HepG2 (cell line): ENCODE measurements around the gene ADAM8. TPM values are rescaled to one million over a fixed set of nuclear protein-coding genes. Genes with fewer than 3 reads are reported as not detected.
"Not testable (repeated sequence)": the region's sequence is repeated elsewhere in the genome, so short reads cannot be mapped to it uniquely, and the experiment has no call there.

ENCODE experiments used
- ATAC-seq: fragments of 200-7000 bp; cut with Tn5 transposase; 3 replicates; pipeline ENCODE4 v1.9.1; 2020; ENCODE audit warnings: mild to moderate bottlenecking, moderate library complexity
- BruUV-seq: library from RNA; stranded (reverse); fragments of 400-500 nt; replicated peaks from 2 replicates; lab custom pipeline; 2021; lab: Mats Ljungman, UMichigan
- CTCF ChIA-PET: fragments of 300-600 bp; formaldehyde crosslinking; extraction: SDS; loops from one replicate; lab custom pipeline; 2021; ENCODE audit warnings: low total read pairs, inconsistent platforms, low intra/inter-chr PET ratio; lab: Yijun Ruan, JAX
- POLR2A ChIA-PET: fragments of 350-600 bp; sonication (Branson Sonifier 250); formaldehyde crosslinking; loops from one replicate; lab custom pipeline; 2020; ENCODE audit warnings: antibody characterized with exemption, inconsistent platforms; lab: Yijun Ruan, JAX
- DNase-seq: peaks from one replicate; pipeline ENCODE4 v3.0.0-alpha.2; 2015; ENCODE audit warnings: low spot score
- FAIRE-seq: peaks from 3 replicates; lab custom pipeline; 2011; peaks lifted over from hg19 to GRCh38; lab: Jason Lieb, UNC
- H2AFZ ChIP-seq: one replicate; pipeline ENCODE4 v1.6.1; 2011; ENCODE audit warnings: low read length, inconsistent platforms
- H3K27ac ChIP-seq: fragments of 300-600 bp; 3 replicates; pipeline ENCODE4 v1.8.0; 2011; ENCODE audit warnings: mixed run types, mild to moderate bottlenecking, mixed read lengths, low read length, inconsistent platforms; ENCODE audit not compliant: insufficient read depth; ENCODE audit errors: extremely low read length
- H3K27me3 ChIP-seq, 2 experiments: fragments of 200-600 bp in 1 of 2; 2 replicates in 1 of 2; 3 replicates in 1 of 2; pipeline versions ENCODE4 v1.6.0 to v1.8.0; 2011; ENCODE audit warnings: low read length in 2 of 2, mild to moderate bottlenecking in 2 of 2, moderate library complexity in 2 of 2, inconsistent platforms in 1 of 2; ENCODE audit not compliant: insufficient read depth in 2 of 2, control insufficient read depth in 1 of 2
- H3K36me3 ChIP-seq, 2 experiments: fragments of 200-600 bp in 1 of 2; replicated peaks in 1 of 2; 2 replicates in 1 of 2; 3 replicates in 1 of 2; pipeline versions ENCODE4 v1.5.1 to v1.8.0; 2011; ENCODE audit warnings: low read length in 2 of 2, inconsistent platforms in 1 of 2; ENCODE audit not compliant: insufficient read depth in 2 of 2, control insufficient read depth in 1 of 2
- H3K4me1 ChIP-seq: 2 replicates; pipeline ENCODE4 v1.5.1; 2012; ENCODE audit warnings: low read length, inconsistent platforms; ENCODE audit not compliant: insufficient read depth
- H3K4me2 ChIP-seq: 2 replicates; pipeline ENCODE4 v1.6.0; 2011; ENCODE audit warnings: low read depth, low read length, inconsistent platforms
- H3K4me3 ChIP-seq, 3 experiments: fragments of 200-600 bp in 1 of 3; sonication (generic), shearing (Covaris generic) in 1 of 3; replicated peaks in 1 of 3; 2 replicates each; pipeline ENCODE4 v1.5.1; 2011 to 2016; ENCODE audit warnings: low read length in 3 of 3, inconsistent platforms in 2 of 3, low read depth in 2 of 3, mild to moderate bottlenecking in 2 of 3, control low read depth in 1 of 3, mixed read lengths in 1 of 3; ENCODE audit not compliant: insufficient read depth in 1 of 3
- H3K79me2 ChIP-seq: one replicate; pipeline ENCODE4 v1.6.1; 2011; ENCODE audit warnings: low read length, inconsistent platforms; ENCODE audit not compliant: insufficient read depth
- H3K9ac ChIP-seq: 2 replicates; pipeline ENCODE4 v1.6.0; 2011; ENCODE audit warnings: mild to moderate bottlenecking, low read depth, low read length, inconsistent platforms; ENCODE audit not compliant: insufficient read depth
- H3K9me3 ChIP-seq: 2 replicates; pipeline ENCODE4 v1.5.1; 2012; ENCODE audit warnings: mild to moderate bottlenecking, low read length
- H4K20me1 ChIP-seq: 2 replicates; pipeline ENCODE4 v1.6.0; 2011; ENCODE audit warnings: inconsistent platforms, mild to moderate bottlenecking, low read length, moderate library complexity; ENCODE audit not compliant: insufficient read depth
- ATF4 ChIP-seq, 2 experiments: fragments of 450-650 bp in 1 of 2; sonication (generic) in 1 of 2; formaldehyde crosslinking; IDR thresholded peaks; 2 replicates each; pipeline versions ENCODE4 v1.5.0 to v1.8.0; 2020 to 2022; ENCODE audit warnings: mild to moderate bottlenecking in 1 of 2, missing genetic modification reagents in 1 of 2
- BHLHE40 ChIP-seq: IDR thresholded peaks from 2 replicates; pipeline ENCODE4 v1.6.1; 2011; ENCODE audit warnings: low read length, improper control_type of control experiment
- PBX2 ChIP-seq: IDR thresholded peaks from 2 replicates; pipeline ENCODE4 v1.6.1; 2016; ENCODE audit warnings: control low read depth
- RAD21 ChIP-seq: fragments of 450-650 bp; formaldehyde crosslinking; IDR thresholded peaks from 2 replicates; pipeline ENCODE4 v1.5.0; 2020; ENCODE audit warnings: mild to moderate bottlenecking
- ZBTB14 ChIP-seq: sonication (generic); formaldehyde crosslinking; IDR thresholded peaks from 2 replicates; pipeline ENCODE4 v1.4.0; 2020; ENCODE audit warnings: missing genetic modification reagents
- ZBTB25 ChIP-seq: IDR thresholded peaks from 2 replicates; pipeline ENCODE4 v1.6.1; 2018; ENCODE audit warnings: missing genetic modification reagents
- ZNF160 ChIP-seq: sonication (generic); formaldehyde crosslinking; IDR thresholded peaks from 2 replicates; pipeline ENCODE4 v1.8.0; 2022; ENCODE audit warnings: mild to moderate bottlenecking, inconsistent platforms, missing genetic modification reagents
- ZNF614 ChIP-seq: IDR thresholded peaks from 2 replicates; pipeline ENCODE4 v1.6.1; 2018; ENCODE audit warnings: missing biosample characterization, missing genetic modification reagents, inconsistent platforms, borderline replicate concordance
- ZSCAN25 ChIP-seq: sonication (generic); formaldehyde crosslinking; IDR thresholded peaks from 2 replicates; pipeline ENCODE4 v1.8.0; 2022; ENCODE audit warnings: mild to moderate bottlenecking, missing genetic modification reagents
- WGBS: methylation state at CpG from one replicate; pipeline ENCODE4 v1.1.6; 2017; ENCODE audit warnings: low lambda C conversion rate; 5-methylcytosine and 5-hydroxymethylcytosine counted together
- in situ Hi-C: cut with HindIII; loops from 2 replicates; pipeline ENCODE4 v1.10.0; 2017; ENCODE audit warnings: low pct_unique_long_range_greater_than_20kb; ENCODE audit not compliant: extremely low pct_ligation_motif_present
- intact Hi-C: fragments of 100-400 bp; cut with micrococcal nuclease; formaldehyde crosslinking; loops from one replicate; pipeline ENCODE4 v1.10.0; 2022; ENCODE audit not compliant: unreplicated experiment
- polyA plus RNA-seq, 8 experiments: library from polyadenylated mRNA; depleted of rRNA in 3 of 8; stranded (reverse) in 7 of 8; unstranded in 1 of 8; fragments of >200 nt; fragmentation: Illumina TruSeq in 4 of 8; extraction: Trizol in 4 of 8; gene quantifications; 2 replicates each; pipeline versions ENCODE4 v1.2.1 to v1.2.3, GENCODE V29; 2011 to 2016; ENCODE audit warnings: low read depth in 4 of 8, missing spikeins in 1 of 8, mixed read lengths in 1 of 8; ENCODE audit not compliant: insufficient read depth in 1 of 8
- total RNA-seq, 5 experiments: library from RNA; depleted of rRNA; stranded (reverse); fragments of >200 nt; fragmentation: Illumina TruSeq; extraction: Trizol; gene quantifications; 2 replicates each; pipeline ENCODE4 v1.2.3, GENCODE V29; 2016; ENCODE audit warnings: low read depth in 1 of 5

ADAM8 gene
- total and polyA plus RNA-seq, 2 of the 13 experiments (the other 11 are each of a cell fraction or from before 2014, with no cell fraction given) = 0.24 to 0.93 TPM

- TF ChIP-seq RAD21 (no peak), ATF4 (CRISPR knock-in tag; IDR thresholded peaks at IDR 0.05) (no peak), PBX2 (no peak), ZNF614 (no peak), ZNF160 (CRISPR knock-in tag) (no peak), ZSCAN25 (CRISPR knock-in tag) (no peak), ZBTB14 (CRISPR knock-in tag) (no peak), ZBTB25 (no peak), BHLHE40 (no peak)
Observed at GRCh38 chr10:133266056-133266795, 10.4 kb downstream of the ADAM8 start (continued).

GRCh38 chr10:133265052-133265451 lies 11.6 kb downstream of the ADAM8 start:
- WGBS = 61% methylated on average over 10 of the region's 10 CpGs
- ATAC-seq, BruUV-seq, H3K79me2 ChIP-seq, in situ Hi-C loops, intact Hi-C loops, H3K4me1 ChIP-seq, H3K9ac ChIP-seq, H3K4me2 ChIP-seq, H4K20me1 ChIP-seq, H3K36me3 ChIP-seq, DNase-seq, POLR2A ChIA-PET, H2AFZ ChIP-seq, H3K9me3 ChIP-seq, H3K4me3 ChIP-seq, H3K27ac ChIP-seq, FAIRE-seq, CTCF ChIA-PET: not testable (repeated sequence)
- peaks cover 6 to 23% of the 10 kb centered on the region in 2 experiments; a peak in 4 of 5 replicates for H3K27me3 ChIP-seq
